ENCODE data around the gene TAF3.

GRCh38 chr10:7945034-7945433 is 126.7 kb downstream of the TAF3 start:
- TF ChIP-seq TAF1 (IDR thresholded peaks at IDR 0.05; ENCODE audit: low read depth, low read length): no peak
- TF ChIP-seq POLR2AphosphoS5 (IDR thresholded peaks at IDR 0.05; ENCODE audit: low read depth, low read length): no peak
- no peak for TF ChIP-seq SPI1 (IDR thresholded peaks at IDR 0.05; ENCODE audit: low read depth, low read length)
